NCI-H226 (cell line): ENCODE results near the gene SMLR1.

ENCODE experiments used
- DNase-seq: peaks from one replicate; pipeline ENCODE4 v3.0.0-alpha.2; 2015

The SMLR1 gene

DNA sequence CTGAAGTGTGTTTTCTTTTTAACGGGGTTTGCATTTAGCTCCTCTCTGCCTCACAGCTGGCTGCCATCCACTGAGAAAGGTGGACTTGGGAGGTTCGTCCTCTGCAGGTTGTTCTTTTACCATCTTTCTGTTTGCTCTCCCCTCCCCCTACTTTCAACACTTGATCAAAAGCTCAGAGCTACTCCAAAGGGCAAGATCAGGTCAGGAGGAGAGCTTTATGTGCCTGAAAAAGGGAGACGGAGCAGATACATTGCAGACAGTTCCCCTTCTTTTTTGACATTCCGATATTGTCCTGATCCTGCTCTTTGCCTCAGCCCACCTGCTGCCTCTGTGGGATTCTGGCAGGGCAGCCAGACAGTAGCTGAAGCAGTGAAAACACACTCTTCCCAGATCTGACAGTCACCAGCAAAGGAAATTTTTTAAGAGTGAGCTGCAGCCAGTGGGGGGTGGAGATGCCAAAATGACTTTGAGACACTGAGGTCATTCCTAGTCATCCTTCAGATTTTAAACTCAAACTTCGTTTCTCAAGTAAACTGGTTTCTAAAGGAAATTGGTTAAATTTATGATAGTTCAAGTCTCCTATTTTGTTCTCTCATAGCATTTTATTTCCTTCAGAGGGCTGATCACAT is 26.5 kb downstream of the SMLR1 start:
- no peak for DNase-seq

DNA sequence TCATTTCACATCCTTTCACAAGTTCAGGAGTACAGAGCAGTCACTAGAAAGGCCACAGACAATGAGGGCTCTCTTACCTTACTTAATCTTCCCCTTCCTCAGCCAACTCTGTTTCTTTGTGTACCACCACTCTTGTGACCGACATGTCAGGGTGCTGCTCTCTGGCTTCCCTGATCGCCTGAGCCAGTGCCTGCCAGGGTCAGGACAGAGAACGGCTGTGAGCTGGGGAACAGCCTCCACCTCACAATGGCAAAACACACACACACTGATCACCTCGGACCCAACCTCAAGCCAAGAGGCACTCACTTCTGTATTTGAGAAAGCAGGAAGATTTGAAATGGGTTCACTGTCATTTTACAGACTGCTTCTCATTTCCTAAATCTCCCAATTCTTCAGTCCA is 30.8 kb downstream of the SMLR1 start:
- no peak for DNase-seq

DNA sequence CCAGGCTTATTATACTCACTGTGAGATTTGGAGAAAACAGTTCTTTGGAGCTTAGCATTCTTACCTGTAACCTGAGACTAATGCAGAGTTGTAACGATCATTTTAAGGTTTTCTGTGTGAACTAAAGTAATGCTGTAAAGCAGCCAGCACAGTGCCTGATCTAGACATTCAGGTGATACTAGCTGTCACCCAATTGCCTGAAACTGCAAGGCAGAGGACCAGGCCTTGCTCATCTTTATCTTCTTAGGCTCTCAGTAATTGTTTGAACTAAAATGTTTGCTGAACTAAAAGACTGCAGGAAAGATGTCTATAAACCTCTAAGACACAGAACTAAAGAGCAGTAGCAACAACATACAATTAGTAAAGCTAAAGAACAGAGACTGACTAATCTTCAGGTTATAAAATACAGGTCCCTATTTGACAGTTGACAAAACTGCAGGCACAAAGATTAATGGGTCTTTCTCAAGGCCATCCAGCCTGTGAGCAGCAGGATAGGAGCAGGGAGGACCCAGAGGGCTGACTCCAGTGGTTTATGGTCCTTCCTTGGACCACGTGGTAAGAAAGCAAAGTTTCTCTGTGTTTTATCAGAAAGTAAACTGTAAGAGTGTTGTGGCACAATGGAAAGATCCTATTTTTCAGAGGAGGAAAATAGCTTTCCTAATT is 31.4 kb downstream of the SMLR1 start:
- DNase-seq, result no peak

DNA sequence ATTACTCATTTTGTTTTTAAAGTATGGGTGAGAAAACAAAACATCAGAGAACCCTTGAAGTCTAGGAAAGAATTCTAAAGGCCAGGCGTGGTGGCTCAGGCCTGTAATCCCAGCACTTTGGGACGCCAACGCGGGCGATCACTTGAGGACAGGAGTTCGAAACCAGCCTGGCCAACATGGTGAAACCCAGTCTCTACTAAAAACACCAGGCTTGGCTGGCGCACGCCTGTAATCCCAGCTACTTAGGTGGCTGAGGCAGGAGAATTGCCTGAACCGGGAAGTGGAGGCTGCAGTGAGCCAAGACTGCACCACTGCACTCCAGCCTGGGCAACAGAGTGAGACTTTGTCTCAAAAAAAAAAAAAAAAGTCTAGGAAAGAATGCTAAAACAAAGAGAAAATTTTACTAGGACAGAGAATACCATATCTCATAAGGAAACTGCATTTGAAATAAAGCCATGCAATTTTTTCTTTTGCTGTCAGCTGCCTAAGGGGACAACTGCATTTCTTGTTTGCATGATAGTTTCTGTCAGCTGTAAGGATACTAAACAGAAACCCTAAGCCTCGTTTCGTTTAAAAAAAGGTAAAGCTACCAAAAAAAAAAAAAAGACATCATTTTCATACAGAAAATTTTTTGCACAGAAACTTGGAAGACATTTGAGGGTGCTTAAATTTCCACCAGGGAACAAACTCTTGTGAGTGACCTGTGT is 32.1 kb downstream of the SMLR1 start:
- DNase-seq, result no peak

DNA sequence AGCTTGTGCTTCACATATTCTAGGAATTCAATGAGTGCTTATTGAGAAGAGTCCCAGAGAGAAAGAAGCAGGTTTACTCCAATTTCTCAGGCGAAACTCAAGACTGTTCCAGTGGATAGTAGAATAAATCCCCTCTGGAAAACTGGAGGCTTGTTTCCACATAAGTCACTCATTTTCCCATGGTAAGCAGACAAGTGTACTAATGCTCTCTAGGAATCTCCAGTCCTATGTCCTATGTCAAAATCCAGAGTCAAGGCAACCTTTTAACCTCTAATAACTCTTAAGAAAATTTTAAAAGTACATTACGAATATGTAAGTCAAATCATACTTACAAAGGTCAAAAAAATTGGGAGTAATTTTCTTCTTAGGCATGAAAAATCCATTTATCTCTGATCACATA is 35.2 kb downstream of the SMLR1 start:
- no peak for DNase-seq

DNA sequence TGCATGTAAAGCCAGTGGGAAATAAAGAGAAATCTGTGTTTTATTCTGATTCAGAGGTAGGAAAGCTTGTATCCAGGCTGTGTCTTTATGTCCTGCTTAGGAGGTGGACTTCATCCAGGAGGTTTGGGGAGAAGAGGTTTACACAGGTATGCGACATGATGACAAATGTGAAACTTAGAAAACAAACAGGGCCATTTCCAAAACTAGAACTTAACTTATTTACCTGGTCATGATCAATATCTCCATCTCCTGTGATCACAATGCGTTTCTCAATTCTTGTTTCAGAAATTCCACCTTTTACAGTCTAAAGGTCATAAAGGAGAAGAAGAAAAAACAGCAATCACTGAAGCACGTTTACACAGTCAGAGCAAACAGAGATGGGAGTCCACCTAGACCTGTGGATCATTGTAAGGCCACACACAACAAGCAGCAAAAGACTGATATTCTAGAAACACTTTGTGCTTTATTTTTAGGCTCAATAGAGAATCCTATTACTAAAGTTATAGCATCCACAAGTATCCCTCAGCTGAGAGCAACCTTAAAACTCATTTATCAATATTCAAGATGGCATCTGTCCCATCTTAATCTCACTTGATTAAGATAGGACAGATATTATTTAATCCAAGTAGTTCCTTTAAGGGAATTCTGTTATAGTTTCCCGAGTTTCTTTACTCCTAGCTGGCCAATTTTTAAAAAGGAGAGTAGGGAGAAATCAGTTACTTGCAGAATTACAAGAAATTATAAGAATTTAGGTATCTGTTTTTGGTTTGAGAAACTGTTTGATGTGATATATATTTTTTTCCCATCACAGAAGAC is 36.4 kb downstream of the SMLR1 start:
- no peak for DNase-seq

DNA sequence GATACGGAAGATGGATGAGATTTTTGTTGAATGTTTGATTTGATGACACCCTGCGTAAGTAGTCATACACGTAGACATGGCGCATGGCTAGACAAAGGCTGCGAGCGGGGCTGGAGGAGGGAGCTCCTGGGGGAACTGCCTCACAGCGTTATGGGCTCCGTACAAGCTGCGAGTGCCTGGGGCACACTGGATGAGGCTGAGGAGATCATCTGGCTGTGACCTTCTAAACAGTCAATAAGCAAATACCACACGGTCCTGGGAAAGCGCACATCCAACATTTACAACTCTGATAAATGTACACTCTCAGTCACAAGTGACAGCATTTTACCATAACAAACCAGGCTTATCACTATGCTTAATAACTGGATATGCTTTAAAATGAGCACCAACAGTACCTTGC is 37.1 kb downstream of the SMLR1 start:
- no peak for DNase-seq

DNA sequence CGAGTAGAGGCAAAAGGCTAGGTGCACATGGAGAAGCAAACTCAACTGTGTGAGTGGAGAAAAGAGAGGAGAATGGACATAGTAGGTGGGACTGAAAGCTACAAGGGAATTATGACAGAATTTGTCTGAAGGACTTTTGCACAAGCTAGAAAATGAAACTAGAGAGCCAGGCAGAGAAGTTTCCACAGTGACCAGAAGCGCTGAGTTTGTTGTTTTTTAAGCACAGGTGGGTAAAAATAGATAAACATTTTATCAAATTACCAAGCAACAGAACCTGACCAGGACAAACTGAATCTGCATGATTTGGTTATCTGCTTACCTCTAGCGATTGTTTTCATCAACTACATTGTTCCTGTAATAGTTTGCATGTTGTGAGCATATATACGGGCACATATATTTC is 38.6 kb downstream of the SMLR1 start:
- no peak for DNase-seq

DNA sequence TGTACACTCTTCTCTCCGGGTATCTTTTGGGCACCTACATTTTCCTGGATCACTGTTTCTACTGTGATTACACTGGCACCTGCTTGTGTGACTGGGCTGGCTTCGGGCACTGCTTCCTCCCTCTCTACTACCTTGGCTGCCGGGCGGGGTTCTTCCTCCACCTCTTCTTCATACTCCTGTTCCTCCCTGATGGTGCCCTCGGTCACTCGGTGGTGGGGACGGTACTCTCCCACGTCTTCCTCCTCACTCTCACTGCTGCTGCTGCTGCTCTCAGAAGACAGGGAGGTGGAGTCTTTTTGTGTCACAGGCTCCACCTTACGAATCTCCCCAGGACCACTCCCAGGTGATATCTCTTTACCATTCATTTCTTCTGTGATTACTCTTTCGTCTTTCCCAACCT is 42.5 kb downstream of the SMLR1 start:
- DNase-seq, result no peak

DNA sequence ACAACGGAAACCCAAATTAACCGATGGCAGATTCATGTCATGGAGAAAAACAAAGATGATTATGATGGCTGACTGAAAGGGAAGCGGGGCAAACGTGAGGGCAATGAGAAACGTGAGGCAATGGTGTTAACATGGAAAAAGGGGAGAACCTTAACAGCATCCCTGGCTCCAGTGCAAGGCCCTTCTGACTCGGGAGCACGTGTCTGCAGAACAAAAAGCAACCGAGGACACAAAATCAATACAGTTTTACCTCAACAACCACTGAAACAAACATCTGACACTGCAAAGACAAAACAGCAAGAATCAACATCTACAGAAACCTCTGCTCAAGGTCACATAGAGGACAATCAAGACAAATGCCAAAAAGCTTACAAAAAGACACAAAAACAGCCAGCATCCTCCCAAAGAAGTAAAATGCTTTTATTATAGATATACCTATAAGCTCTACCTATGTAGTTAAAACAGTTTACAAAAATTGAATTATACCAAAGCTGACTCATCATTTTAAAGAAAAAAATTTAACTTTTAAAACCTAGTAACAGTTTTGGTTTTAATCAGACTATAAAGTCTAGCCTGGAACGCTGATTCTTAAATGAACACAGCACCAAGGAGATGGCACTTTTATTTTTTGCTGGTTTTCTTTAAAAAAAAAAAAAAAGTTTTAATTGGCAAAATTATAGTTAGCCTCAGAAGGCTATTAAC is 43.1 kb downstream of the SMLR1 start:
- no peak for DNase-seq

DNA sequence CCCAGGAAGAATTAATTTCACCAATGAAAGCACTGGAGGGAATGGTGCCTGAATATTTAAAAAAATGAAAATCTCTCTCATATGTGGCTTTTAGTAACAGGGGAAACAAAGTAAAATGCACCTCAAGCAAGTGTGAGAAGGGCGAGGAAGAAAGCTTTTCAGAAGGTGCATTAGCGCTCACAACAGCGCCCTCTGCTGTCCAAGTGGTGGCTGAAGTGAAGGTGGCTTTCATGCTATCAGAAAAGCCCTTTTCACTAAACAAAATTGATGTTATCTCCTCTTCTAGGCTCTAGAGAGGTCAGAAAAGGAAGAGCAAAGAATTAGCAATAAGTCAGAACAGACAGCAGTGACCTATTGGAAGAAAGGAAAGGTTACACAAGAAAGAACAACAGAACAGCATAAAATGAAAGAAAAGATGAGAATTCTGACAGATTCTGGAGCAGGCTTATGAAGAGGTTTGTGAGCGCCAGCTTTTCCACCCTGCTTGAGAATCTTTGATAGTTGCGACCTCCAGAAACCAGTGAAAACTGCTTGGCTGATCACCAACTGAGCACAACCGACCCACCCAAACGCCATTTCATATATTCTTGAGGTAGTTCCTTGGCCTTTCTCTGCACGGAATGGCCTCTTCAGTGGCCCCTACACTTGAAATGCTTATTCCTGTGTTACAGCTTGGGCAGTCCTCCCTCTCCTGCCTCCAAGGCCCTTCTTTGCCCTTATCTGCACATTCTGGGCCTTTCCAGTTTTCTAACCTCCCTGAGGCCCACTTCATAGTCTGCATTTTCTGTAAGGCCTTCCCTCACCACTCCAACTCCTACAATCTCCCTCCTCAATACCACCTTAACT is 45.3 kb downstream of the SMLR1 start:
- no peak for DNase-seq

DNA sequence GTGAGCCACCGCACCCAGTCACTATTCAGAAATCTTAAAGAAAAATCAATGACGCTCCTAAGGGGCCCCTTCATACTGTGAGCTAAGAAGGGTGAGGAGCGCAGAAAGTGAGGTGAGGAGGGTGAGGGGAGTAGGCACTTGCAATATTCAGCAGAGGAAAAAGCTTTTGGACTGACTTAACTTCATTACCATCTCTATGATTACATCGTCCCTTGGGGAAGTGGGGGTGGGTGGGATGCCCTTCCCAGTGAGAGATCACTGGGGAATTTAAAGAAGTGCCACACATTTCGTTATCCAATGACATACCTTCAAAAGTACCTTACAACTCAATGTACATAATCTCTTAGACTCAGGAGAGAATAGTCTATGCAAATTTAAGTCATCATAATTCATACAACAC is 46.5 kb downstream of the SMLR1 start:
- no peak for DNase-seq

DNA sequence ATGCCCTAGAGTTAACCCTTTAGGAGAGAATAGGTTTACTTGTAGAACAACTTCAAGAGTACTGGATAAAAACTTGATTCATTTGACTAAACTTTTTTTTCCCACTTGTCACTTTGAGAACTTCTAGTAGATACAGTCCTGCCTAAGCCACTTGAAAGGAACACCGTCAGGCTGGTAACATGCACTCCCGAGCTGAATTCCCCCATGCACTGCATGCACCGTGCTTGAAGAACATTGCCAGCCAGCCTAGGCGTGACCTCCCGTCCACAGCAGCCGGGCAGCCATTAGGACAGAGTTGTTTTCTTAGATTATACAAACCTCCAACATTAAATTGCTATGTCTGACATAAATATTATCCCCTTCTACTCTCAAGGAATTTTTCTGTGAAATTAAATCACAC is 52.6 kb downstream of the SMLR1 start:
- no peak for DNase-seq

DNA sequence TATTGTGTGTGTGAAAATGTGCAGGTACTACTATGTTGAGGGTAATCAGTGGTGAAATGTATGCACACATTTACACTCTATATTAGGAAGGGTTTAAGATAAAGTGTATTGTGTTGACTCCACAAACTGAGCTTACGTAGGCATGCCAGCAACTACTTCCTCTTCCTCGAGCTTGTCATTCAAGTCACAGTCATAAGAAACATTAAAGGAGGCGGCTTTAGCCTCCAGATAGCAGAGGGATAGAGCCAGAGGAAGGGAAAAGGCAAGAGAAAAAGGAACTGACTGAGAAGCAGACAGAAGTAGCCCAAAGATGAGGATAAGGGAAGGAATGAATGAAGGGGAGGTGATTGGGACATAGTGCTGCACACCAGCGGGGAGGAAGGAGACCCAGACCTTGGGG is 55.2 kb downstream of the SMLR1 start:
- no peak for DNase-seq

DNA sequence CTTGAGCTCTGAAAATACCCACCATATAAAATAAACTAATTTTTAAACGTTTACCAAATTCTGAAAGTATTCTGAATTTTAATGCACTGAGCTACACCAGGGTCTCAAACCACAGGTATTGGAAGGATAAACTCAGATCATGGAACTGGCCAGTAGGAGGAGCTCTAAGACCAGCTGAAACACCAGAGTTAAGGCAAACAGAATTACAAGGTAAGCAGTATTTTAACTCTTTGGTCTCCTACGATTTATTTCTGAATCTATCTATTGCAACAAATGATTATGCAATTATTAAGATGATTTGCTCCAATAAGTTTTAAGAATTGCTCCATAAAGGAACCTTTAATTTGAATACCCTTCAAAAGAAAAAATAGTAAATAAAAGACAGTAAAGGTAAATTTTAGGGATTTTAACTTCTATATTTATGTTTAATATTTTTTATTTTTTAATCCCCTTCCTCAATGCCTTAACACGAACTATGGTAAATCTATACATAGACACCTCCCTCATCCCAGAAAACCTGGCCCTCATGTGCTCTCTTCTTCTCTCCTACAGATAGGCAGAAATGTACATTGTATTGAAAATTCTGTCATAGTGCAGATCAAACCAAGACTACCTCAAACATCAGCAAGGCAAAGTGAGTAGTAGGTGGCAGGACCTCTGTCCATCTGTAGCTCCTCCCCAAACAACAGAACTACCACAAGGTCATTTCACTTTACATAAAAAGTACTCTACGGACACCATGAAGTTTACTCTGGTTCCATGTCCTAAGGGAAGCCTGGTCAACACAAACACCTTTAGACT is 58.4 kb downstream of the SMLR1 start:
- peak; percentile 47 for DNase-seq
